Ectodermal cell (in vitro differentiated cells): Measurements from ENCODE around the gene C1QTNF1.
"Not testable (repeated sequence)": the region's sequence is repeated elsewhere in the genome, so short reads cannot be mapped to it uniquely, and the experiment has no call there.

ENCODE experiments used
- H3K27ac ChIP-seq: 2 replicates; pipeline ENCODE4 v1.7.0; 2013; ENCODE audit warnings: mild to moderate bottlenecking, low read depth, low read length; ENCODE audit not compliant: insufficient read depth, poor library complexity, severe bottlenecking
- H3K27me3 ChIP-seq: 2 replicates; pipeline ENCODE4 v1.7.0; 2013; ENCODE audit warnings: mild to moderate bottlenecking, low read length; ENCODE audit not compliant: insufficient read depth, control insufficient read depth, poor library complexity, severe bottlenecking
- H3K36me3 ChIP-seq: one replicate; pipeline ENCODE4 v1.7.0; 2013; ENCODE audit warnings: low read length; ENCODE audit not compliant: control insufficient read depth, insufficient read depth
- H3K4me1 ChIP-seq: one replicate; pipeline ENCODE4 v1.7.0; 2013; ENCODE audit warnings: low read length; ENCODE audit not compliant: control insufficient read depth, insufficient read depth
- H3K4me3 ChIP-seq: 2 replicates; pipeline ENCODE4 v1.7.0; 2013; ENCODE audit warnings: low read depth, low read length, control low read depth; ENCODE audit not compliant: insufficient read depth
- H3K9me3 ChIP-seq: 2 replicates; pipeline ENCODE4 v1.7.0; 2013; ENCODE audit warnings: mild to moderate bottlenecking, low read length, moderate library complexity; ENCODE audit not compliant: control insufficient read depth
- WGBS, 2 experiments: methylation state at CpG; one replicate each; pipeline ENCODE4 v1.1.7; 2013; ENCODE audit warnings: missing lambda C conversion rate in 2 of 2; 5-methylcytosine and 5-hydroxymethylcytosine counted together

Gene C1QTNF1

DNA sequence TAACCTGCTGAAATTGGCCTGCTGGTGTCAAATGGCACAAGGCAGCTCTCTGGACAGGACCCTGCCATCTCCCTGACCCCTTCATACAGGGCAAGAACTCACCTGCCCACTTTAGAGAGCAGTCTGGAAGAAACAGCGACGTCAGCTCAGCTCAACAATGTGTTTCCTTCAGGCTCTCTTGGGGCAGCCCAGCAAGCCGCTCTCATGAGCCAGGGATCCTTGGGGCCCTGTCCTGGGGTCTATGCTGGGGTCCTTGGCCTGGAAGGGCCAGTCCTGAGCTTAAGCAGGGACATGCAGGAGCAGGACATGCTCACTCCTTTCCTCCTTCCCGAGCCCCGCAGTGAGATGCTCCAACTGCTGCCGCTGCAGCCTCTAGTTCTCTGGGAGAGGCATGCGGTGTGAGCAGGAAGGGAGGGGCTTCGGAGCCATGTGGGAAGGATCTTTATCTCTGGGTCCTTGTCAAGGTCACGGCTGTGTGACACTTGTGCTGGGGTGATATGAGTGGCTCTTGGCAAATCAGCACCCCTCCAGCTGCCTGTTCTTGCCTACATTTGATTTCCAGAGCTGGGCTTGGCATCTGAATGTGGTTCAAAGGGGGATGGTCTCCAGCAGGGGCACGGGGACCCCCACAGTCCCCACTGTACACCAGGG lies 3.4 kb downstream of the C1QTNF1 start:
- no peak overlapping the region for H3K4me3 ChIP-seq
- WGBS, 2 experiments = 62 to 73% methylated on average over 10 of the region's 10 CpGs
- no peaks in the 10 kb centered on the region for H3K36me3 ChIP-seq
- peaks cover 11% of the 10 kb centered on the region for H3K4me1 ChIP-seq
- H3K9me3 ChIP-seq = no peaks in the 10 kb centered on the region
- H3K27me3 ChIP-seq = peaks cover 64% of the 10 kb centered on the region
- H3K27ac ChIP-seq = no peak overlapping the region

DNA sequence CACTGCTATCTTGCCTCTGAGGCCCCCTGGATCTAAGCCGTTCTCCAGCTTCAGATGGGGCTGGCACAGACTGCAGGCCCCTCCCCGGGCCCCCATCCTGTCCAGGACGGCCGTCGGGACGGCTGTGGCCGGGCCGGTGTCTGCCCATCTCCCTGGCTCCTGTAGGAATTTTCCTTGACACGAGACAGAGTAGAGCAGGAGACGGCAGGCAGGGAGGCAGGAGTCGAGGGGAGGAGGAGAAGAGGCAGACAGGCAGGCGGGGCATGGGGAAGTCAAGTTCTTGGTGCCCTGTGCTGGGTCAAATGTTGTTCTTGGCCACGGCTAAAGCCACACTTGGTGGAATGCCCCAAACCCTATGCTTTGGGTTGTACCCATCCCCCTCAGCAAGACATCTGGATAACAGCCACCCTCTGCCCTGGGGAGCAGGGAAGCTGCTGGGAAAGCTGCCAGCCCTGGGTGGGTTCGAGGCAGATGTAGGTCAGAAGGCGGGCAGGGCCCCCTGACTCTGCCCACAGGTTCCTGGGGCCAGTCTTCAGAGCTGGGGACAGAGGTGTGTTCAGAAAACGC lies 4.0 kb downstream of the C1QTNF1 start:
- Histone ChIP-seq H3K9me3 (no peaks in the 10 kb centered on the region), H3K36me3 (no peaks in the 10 kb centered on the region), H3K4me3 (no peak overlapping the region), H3K27me3 (peaks cover 58% of the 10 kb centered on the region), H3K27ac (no peak overlapping the region), H3K4me1 (peaks cover 11% of the 10 kb centered on the region)
- WGBS, 2 experiments = 86 to 89% methylated on average over 16 of the region's 16 CpGs

DNA sequence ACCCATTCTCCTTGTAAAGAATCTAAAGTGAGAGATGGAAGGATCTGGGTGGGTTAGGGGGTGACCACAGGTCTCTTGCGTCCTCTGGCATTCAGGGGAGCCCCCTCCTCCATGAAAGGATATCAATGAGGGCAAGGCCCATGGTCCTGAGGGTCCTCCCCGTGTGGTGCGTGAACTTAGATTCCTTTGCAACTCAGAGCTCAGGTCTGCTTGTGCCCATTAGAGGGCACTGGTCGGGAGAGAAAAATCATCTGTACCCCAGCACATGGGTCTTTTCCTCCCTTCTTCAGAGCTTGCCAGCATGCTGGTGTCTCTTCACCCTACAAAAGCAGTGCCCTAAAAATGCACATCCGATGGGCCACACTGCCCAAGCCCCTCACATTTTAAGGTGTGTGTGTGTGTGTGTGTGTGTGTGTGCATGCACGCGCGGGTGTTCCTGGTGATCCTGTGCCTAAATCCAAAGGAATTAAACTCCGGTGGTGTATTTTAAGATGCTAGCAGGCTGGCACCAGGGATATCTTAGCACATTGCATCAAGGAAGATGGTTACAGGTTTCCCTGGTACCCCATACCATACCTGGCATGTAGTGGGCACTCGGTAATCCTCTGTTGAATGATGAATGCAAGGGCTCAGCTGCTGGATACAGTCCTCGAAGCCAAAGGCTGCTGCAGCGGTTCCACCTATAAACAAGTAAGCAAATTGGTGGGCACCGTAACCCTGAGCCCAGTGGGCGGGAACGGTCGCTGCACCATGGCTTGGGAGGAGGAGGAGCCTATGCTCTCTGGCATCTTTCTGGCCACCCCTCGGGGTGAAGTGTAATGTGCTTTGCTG lies 4.7 kb downstream of the C1QTNF1 start:
- Histone ChIP-seq H3K36me3 (no peaks in the 10 kb centered on the region), H3K9me3 (no peaks in the 10 kb centered on the region), H3K27ac (no peak overlapping the region), H3K4me1 (peaks cover 11% of the 10 kb centered on the region), H3K4me3 (no peak overlapping the region), H3K27me3 (peaks cover 51% of the 10 kb centered on the region)
- WGBS, 2 experiments = 86 to 87% methylated on average over 17 of the region's 17 CpGs

DNA sequence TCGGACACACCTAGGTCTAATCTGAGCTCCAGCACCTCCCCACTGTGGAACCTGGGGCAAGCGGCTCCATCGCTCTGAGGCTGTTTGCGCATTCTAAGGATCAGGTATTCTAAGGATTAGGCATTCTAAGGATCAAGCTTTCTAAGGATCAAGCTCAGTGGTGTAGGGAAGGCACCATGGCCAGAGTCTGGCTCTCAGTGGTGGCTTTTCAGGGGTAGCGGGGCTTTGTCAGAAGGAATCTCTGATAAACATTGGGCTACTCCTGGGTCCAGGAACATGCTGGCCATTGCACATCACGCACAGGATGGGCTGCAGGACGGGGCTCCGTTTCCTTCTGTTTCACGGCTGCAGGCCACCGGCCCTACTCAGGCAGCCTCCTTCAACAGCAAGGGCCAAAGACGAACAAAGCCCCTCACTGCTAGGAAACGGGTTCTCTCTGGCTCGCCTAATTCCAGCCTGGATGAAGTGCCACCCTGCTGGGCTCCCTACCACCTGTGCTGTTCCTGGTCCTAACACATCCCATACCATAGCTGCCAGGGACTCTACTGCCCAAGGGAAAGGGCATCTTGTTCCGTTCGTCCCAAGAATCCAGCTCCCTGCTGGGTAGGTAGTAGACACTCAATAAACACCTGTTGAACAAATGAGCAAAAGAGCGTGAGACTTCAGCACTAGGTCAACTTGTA lies 5.5 kb downstream of the C1QTNF1 start:
- WGBS, 2 experiments = 88 to 89% methylated on average over 16 of the region's 16 CpGs

GRCh38 chr17:79030636-79031035 lies 6.7 kb downstream of the C1QTNF1 start:
- H3K27ac ChIP-seq, H3K36me3 ChIP-seq, H3K4me3 ChIP-seq, H3K9me3 ChIP-seq: not testable (repeated sequence)
- peaks cover 31% of the 10 kb centered on the region for H3K27me3 ChIP-seq
- 89% methylated on average over 12 of the region's 12 CpGs for WGBS, 2 experiments
- peaks cover 12% of the 10 kb centered on the region for H3K4me1 ChIP-seq

More for the DNA sequence above, 5.5 kb downstream of the C1QTNF1 start:
- Histone ChIP-seq H3K27ac (no peak overlapping the region), H3K4me3 (no peak overlapping the region), H3K36me3 (no peaks in the 10 kb centered on the region), H3K4me1 (peaks cover 15% of the 10 kb centered on the region), H3K9me3 (no peaks in the 10 kb centered on the region), H3K27me3 (peaks cover 43% of the 10 kb centered on the region)

DNA sequence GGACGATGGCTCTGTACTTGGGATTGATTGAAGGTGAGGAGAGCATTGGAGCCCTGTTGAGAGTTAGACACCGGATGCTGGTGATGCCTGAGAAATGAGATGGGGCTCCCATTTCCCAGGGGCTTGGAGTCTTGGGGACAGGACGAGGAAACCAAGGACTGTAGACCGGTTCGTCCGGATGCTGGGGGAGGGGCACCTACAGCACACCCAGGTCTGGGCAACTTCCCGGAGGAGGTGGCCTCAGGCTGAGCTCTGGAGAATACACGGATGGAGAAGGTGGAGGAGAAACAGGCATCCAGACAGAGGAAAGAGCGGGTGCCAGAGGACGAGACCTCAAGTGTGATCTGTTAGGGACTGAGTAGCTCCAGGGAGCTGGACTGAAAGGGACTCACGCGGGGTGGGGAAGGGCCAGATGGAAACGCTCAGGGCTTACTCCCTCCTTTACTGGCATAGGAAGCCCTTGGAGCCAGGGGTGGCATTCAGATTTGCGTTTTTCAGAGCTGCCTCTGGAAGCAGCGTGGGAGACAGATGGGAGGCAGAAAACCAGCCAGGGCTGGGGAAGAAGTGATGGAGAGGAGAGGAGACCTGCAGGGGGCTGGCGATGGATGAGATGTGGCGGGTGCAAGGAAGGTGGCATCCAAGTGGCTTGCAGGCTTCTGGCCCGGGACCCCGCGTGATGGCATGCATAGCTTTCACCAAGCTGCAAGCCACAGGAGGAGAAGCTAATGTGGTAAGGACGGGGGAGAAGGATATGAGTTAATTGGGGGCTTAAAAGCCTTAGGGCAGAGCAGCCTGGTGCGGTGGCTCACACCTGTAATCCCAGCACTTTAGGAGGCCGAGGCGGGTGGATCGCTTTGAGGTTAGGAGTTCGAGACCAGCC lies 8.3 kb downstream of the C1QTNF1 start:
- Histone ChIP-seq H3K27ac (no peak overlapping the region), H3K4me3 (no peak overlapping the region), H3K4me1 (peaks cover 12% of the 10 kb centered on the region), H3K9me3 (no peaks in the 10 kb centered on the region), H3K27me3 (peaks cover 15% of the 10 kb centered on the region), H3K36me3 (no peaks in the 10 kb centered on the region)
- WGBS, 2 experiments = 87 to 88% methylated on average over 26 of the region's 26 CpGs

DNA sequence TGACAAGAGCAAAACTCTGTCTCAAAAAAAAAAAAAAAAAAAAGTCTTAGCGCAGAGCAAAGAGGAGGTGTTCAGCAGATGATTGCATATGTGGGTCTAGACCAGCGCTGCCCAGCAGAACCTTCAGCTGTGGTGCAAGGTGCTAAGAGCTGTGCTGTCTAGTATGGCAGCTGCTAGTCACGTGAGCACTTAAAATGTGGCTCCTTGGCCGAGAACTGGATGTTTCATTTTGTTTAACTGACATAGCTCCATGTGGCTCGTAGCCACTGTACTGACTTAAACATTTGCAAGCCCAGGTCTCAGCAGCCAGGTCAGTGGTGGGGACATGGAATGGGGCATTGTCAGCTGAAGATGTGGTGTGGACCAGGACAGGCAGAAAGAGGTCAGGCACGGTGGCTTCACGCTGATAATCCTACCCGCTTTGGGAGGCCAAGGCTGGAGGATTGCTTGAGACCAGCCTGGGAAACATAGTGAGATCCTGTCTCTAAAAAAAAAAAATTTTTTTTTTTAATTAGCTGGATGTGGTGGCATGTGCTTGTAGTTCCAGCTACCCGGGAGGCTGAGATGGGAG lies 9.2 kb downstream of the C1QTNF1 start:
- Histone ChIP-seq H3K36me3 (no peaks in the 10 kb centered on the region), H3K27ac (no peak overlapping the region), H3K27me3 (peaks cover 8% of the 10 kb centered on the region), H3K4me1 (peaks cover 10% of the 10 kb centered on the region), H3K9me3 (no peaks in the 10 kb centered on the region), H3K4me3 (no peak overlapping the region)
- WGBS, 2 experiments = 95 to 96% methylated on average over 9 of the region's 9 CpGs

DNA sequence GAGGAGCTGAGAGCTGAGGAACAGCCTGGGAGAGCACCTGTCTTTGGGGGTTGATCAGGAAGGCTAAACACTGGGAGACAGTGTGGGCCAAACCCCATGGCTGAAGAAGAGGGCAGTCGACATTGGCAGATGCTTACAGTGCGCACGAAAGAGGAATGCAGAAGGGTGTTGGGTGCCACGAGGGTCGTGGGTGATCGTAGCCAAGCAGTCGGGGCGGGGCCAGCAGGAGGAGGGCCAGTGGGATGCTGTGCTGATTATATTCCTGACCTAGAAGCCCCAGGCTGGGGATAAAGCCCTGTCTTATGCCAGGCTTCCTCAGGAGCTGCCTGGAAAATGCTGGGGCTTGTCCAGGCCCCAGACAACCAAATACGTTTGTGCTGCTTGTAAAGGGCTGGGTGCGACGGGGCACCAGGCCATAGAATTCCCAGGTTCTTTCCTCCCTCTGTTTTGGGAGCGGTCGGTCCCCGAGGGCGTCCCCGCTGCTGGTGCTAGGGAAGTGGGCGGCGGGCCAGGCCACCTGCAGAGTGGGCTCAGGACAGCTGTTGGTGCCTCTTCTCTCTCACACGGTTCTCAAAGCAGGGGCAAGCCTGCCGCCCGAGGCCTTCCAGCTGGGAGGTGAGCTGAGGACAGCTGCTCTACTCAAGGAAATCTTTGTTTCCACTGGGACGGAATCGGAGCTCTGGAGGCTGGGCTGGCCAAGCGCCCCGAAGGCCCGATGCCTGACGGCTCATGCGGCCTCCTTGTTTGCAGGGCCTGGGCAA lies 10.0 kb downstream of the C1QTNF1 start:
- H3K27ac ChIP-seq = no peak overlapping the region
- no peaks in the 10 kb centered on the region for H3K36me3 ChIP-seq
- 74 to 77% methylated on average over 28 of the region's 28 CpGs for WGBS, 2 experiments
- no peaks in the 10 kb centered on the region for H3K9me3 ChIP-seq
- no peak overlapping the region for H3K4me3 ChIP-seq
- peaks cover 10% of the 10 kb centered on the region for H3K4me1 ChIP-seq
- peaks cover 8% of the 10 kb centered on the region for H3K27me3 ChIP-seq
